ENCODE measurements around the gene CCL16.

The CCL16 gene

DNA sequence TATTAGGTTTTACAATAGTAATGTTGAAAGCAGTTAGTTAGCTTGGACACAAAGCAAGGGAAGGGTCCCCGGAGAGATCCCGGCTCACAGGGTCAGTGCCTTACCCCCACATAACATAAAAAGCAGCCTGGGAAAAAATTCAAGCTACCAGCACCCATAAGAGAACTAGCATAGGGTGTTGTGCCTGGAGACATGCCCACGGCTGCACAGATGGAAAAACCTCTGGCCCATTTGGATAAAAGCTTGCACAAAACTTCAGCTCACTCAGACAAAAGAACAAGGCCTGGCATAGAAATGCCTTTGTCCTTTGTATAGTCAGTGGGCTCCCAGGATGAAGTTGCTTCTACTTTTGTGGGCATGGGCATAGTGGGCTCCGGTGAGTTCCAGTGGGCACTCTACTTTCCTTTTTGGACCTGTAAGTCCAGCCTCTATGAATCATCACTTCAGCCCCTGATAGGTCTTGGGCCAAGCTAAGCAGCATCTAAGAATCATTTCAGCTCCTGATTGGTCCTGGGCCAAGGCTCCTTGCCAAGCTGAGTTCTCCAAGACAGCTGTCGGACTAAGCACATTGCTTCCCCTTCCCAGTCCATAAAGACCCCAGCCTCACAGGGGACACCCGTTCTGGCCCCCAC lies 49.4 kb downstream of the CCL16 start:
- no peak overlapping the region for H3K4me3 ChIP-seq (ENCODE audit: control insufficient read depth, low read depth, low read length)
- DNase-seq (ENCODE audit: low read depth), result no peak
- TF ChIP-seq CTCF (IDR thresholded peaks at IDR 0.05; ENCODE audit: control insufficient read depth, insufficient read depth, low read depth, low read length, missing control alignments), result no peak

GRCh38 chr17:35930211-35931065 lies 50.9 kb downstream of the CCL16 start, which contains the start of gene RDM1:
TSS of gene RDM1 (minus strand) at chr17:35930773. CDS start at chr17:35930727, 46 bp downstream.
- no peak for TF ChIP-seq CTCF (IDR thresholded peaks at IDR 0.05; ENCODE audit: control insufficient read depth, insufficient read depth, low read depth, low read length, missing control alignments)
- H3K4me3 ChIP-seq (ENCODE audit: control insufficient read depth, low read depth, low read length), result peak within 1 kb of the TSS; percentile 55

GRCh38 chr17:35927714-35928113 lies 53.6 kb downstream of the CCL16 start:
- TF ChIP-seq CTCF (IDR thresholded peaks at IDR 0.05; ENCODE audit: control insufficient read depth, insufficient read depth, low read depth, low read length, missing control alignments), result no peak
- DNase-seq (ENCODE audit: low read depth), result no peak
- H3K4me3 ChIP-seq (ENCODE audit: control insufficient read depth, low read depth, low read length), result no peak overlapping the region

More at GRCh38 chr17:35930211-35931065, 50.9 kb downstream of the CCL16 start, which contains the start of gene RDM1:
- DNase-seq (ENCODE audit: low read depth), result no peak

All from AG09309 (cell line).